DOHH2 (cell line): ENCODE results near the gene DCP1A.

Experiments used
- H3F3A ChIP-seq: fragments of 200-600 bp; sonication (generic), shearing (Covaris generic); 2 replicates; pipeline ENCODE4 v1.6.0; 2016; ENCODE audit warnings: antibody characterized with exemption, mild to moderate bottlenecking; ENCODE audit not compliant: control insufficient read depth, insufficient read depth
- H3K27ac ChIP-seq: fragments of 200-600 bp; sonication (generic); 2 replicates; pipeline ENCODE4 v1.5.1; 2014; ENCODE audit warnings: low read depth, mild to moderate bottlenecking, low read length, moderate library complexity
- H3K27me3 ChIP-seq: fragments of 200-600 bp; sonication (generic); 2 replicates; pipeline ENCODE4 v1.6.1; 2014; ENCODE audit warnings: mild to moderate bottlenecking, low read length, mixed read lengths; ENCODE audit not compliant: control insufficient read depth
- H3K36me3 ChIP-seq: fragments of 200-600 bp; sonication (generic); 2 replicates; pipeline ENCODE4 v1.6.1; 2014; ENCODE audit warnings: mild to moderate bottlenecking, low read length, moderate library complexity, mixed read lengths; ENCODE audit not compliant: control insufficient read depth
- H3K4me1 ChIP-seq: fragments of 200-600 bp; sonication (generic); 2 replicates; pipeline ENCODE4 v1.6.1; 2014; ENCODE audit warnings: mild to moderate bottlenecking, low read length, mixed read lengths; ENCODE audit not compliant: control insufficient read depth
- H3K4me2 ChIP-seq: fragments of 200-600 bp; sonication (generic); 2 replicates; pipeline ENCODE4 v1.6.0; 2014; ENCODE audit warnings: mild to moderate bottlenecking, low read length, moderate library complexity
- H3K4me3 ChIP-seq: fragments of 200-600 bp; sonication (generic); 2 replicates; pipeline ENCODE4 v1.5.1; 2014; ENCODE audit warnings: mild to moderate bottlenecking, low read length, mixed read lengths
- H3K79me2 ChIP-seq: fragments of 200-600 bp; sonication (generic); 2 replicates; pipeline ENCODE4 v1.6.1; 2014; ENCODE audit warnings: mild to moderate bottlenecking, low read length, mixed read lengths; ENCODE audit not compliant: control insufficient read depth
- H3K9me2 ChIP-seq: fragments of 200-600 bp; sonication (generic); replicated peaks from 2 replicates; pipeline ENCODE4 v1.6.1; 2014; ENCODE audit warnings: mild to moderate bottlenecking, low read length, mixed read lengths; ENCODE audit not compliant: control insufficient read depth
- H3K9me3 ChIP-seq: fragments of 200-600 bp; sonication (generic); 2 replicates; pipeline ENCODE4 v1.6.1; 2014; ENCODE audit warnings: antibody characterized with exemption, low read length, mixed read lengths; ENCODE audit not compliant: control insufficient read depth, insufficient read depth
- H4K20me1 ChIP-seq: fragments of 200-600 bp; sonication (generic); 2 replicates; pipeline ENCODE4 v1.6.0; 2014; ENCODE audit warnings: low read depth, mild to moderate bottlenecking, antibody characterized with exemption, low read length, moderate library complexity; ENCODE audit not compliant: control insufficient read depth, insufficient read depth
- CTCF ChIP-seq: fragments of 200-600 bp; sonication (generic); IDR thresholded peaks from one replicate; pipeline ENCODE4 v1.5.1; 2014; ENCODE audit warnings: antibody characterized with exemption, mild to moderate bottlenecking, low read depth, low read length; ENCODE audit not compliant: poor library complexity, severe bottlenecking
- EZH2phosphoT487 ChIP-seq: fragments of 200-600 bp; sonication (generic); IDR thresholded peaks from 2 replicates; pipeline ENCODE4 v1.6.1; 2017; ENCODE audit warnings: borderline replicate concordance, mild to moderate bottlenecking, antibody characterized with exemption, low read length, moderate library complexity, mixed read lengths

DCP1A gene

GRCh38 chr3:53320697-53321096 lies 26.6 kb downstream of the DCP1A start:
- Histone ChIP-seq H3K36me3 (peaks cover 14% of the 10 kb centered on the region), H3K79me2 (peaks cover 23% of the 10 kb centered on the region), H3K4me1 (no peaks in the 10 kb centered on the region), H3K4me3 (no peak overlapping the region), H3K9me2 (no peaks in the 10 kb centered on the region), H3K27ac (no peak overlapping the region), H3F3A (no peaks in the 10 kb centered on the region), H3K4me2 (no peak overlapping the region), H4K20me1 (peaks cover 7% of the 10 kb centered on the region), H3K27me3 (no peaks in the 10 kb centered on the region), H3K9me3 (no peaks in the 10 kb centered on the region)
- TF ChIP-seq EZH2phosphoT487 (no peak), CTCF (no peak)

DNA sequence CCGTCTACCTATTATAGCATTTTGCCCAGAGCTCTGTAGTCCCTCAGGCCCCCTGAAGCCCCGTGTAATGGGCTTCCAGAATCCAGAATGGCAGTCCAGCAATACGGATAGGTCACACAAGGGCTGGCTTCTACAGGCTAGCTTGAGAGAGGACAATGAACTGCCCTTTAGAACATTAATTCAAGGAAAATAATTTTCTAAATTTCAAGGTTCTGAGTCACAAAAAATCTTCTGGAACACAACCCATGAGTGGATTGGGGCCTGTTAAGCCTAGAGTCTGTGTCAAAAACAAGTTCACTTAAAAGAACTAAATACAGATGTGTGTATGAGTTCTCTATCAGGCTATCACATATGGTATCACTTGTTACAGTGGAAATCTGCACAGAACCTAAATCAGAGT lies 28.8 kb downstream of the DCP1A start:
- H3K9me3 ChIP-seq = no peaks in the 10 kb centered on the region
- H3F3A ChIP-seq = no peaks in the 10 kb centered on the region
- no peaks in the 10 kb centered on the region for H3K9me2 ChIP-seq
- TF ChIP-seq CTCF = no peak
- TF ChIP-seq EZH2phosphoT487 = no peak
- peaks cover 11% of the 10 kb centered on the region for H3K79me2 ChIP-seq
- no peak overlapping the region for H3K4me2 ChIP-seq
- H3K27ac ChIP-seq = no peak overlapping the region
- H3K4me1 ChIP-seq = no peaks in the 10 kb centered on the region
- H3K27me3 ChIP-seq = no peaks in the 10 kb centered on the region
- no peaks in the 10 kb centered on the region for H4K20me1 ChIP-seq
- peaks cover 11% of the 10 kb centered on the region for H3K36me3 ChIP-seq
- H3K4me3 ChIP-seq = no peak overlapping the region

DNA sequence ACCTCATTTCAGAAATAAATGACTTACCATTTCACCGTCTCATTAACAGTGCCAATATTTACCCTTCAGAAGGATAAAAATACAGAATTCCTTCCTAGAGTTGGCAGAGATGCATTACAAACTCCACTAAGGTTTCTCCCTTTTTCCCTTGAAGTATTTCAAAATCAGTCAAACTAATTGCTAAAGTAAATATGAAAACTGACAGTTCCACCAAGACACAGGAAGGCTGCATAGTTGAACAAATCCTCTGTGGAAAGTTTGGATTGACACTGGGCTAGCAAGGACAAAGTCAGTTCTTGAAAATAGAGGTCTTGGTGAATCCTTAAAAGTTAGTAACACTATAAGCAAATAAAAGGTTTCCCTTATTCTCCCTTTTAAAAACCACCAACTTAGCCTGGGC lies 34.5 kb downstream of the DCP1A start:
- Histone ChIP-seq H3K79me2 (no peaks in the 10 kb centered on the region), H3F3A (no peaks in the 10 kb centered on the region), H3K4me3 (no peak overlapping the region), H3K4me2 (no peak overlapping the region), H4K20me1 (no peaks in the 10 kb centered on the region), H3K9me2 (no peaks in the 10 kb centered on the region), H3K4me1 (no peaks in the 10 kb centered on the region), H3K27me3 (no peaks in the 10 kb centered on the region), H3K27ac (no peak overlapping the region), H3K36me3 (peaks cover 42% of the 10 kb centered on the region), H3K9me3 (no peaks in the 10 kb centered on the region)
- TF ChIP-seq CTCF = no peak
- no peak for TF ChIP-seq EZH2phosphoT487

GRCh38 chr3:53311882-53312281 lies 35.5 kb downstream of the DCP1A start:
- no peak overlapping the region for H3K4me3 ChIP-seq
- TF ChIP-seq EZH2phosphoT487 (no peak), CTCF (no peak)
- no peaks in the 10 kb centered on the region for H3K27me3 ChIP-seq
- H3K4me1 ChIP-seq = no peaks in the 10 kb centered on the region
- no peaks in the 10 kb centered on the region for H3K9me2 ChIP-seq
- no peak overlapping the region for H3K4me2 ChIP-seq
- peaks cover 42% of the 10 kb centered on the region for H3K36me3 ChIP-seq
- H3K9me3 ChIP-seq = no peaks in the 10 kb centered on the region
- H3K27ac ChIP-seq = no peak overlapping the region
- H3F3A ChIP-seq = no peaks in the 10 kb centered on the region
- no peaks in the 10 kb centered on the region for H4K20me1 ChIP-seq
- no peaks in the 10 kb centered on the region for H3K79me2 ChIP-seq
